SK-MEL-5 (cell line): ENCODE results near the gene DDR2. TPM values are rescaled to one million over a fixed set of nuclear protein-coding genes. Genes with fewer than 3 reads are reported as not detected.
A peak's percentile ranks its signal among the peaks of the same experiment; 100 is the strongest.

Source experiments
- DNase-seq: peaks from one replicate; pipeline ENCODE4 v3.0.0-alpha.2; 2016; ENCODE audit warnings: low read depth, low spot score
- in situ Hi-C: cut with HindIII; loops from 2 replicates; pipeline ENCODE4 v1.10.0; 2016; ENCODE audit warnings: low sequenced_read_pairs, high pct_unique_total_duplicates, low pct_unique_long_range_greater_than_20kb
- total RNA-seq: library from RNA; depleted of rRNA; stranded (reverse); fragments of >200 nt; shearing (Covaris generic); gene quantifications from 2 replicates; pipeline ENCODE4 v1.2.3, GENCODE V29; 2014

The DDR2 gene
- total RNA-seq, 1 experiment from 2014 or later = 32.8 TPM

GRCh38 chr1:162626094-162626493 lies 6.2 kb upstream of the DDR2 start:
- in situ Hi-C loops = no loop called here

DNA sequence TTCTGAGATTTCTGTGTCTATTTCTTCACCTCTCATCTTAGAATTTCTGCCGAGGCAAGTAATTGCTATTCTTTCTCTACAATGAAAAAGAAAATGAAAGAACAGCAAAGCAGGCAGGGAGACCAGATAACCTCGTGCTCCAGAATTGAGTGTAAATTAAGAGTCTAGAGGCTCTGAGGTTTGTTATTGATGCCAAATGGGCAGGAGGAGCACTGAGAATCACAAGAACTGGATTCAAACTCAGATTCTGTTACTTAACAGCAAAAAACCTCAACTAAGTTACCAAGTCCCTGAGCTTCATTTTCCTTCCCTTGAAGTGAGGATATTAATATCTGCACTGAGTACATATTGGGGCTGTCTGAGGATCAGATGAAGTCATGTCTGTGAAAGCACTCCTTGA lies 5.5 kb upstream of the DDR2 start:
- no peak for DNase-seq
- in situ Hi-C loops = no loop called here

More at GRCh38 chr1:162626094-162626493, 6.2 kb upstream of the DDR2 start:
- no peak for DNase-seq

GRCh38 chr1:162627662-162628296 lies 4.5 kb upstream of the DDR2 start:
- in situ Hi-C loops = no loop called here
- peak; percentile 55 for DNase-seq

DNA sequence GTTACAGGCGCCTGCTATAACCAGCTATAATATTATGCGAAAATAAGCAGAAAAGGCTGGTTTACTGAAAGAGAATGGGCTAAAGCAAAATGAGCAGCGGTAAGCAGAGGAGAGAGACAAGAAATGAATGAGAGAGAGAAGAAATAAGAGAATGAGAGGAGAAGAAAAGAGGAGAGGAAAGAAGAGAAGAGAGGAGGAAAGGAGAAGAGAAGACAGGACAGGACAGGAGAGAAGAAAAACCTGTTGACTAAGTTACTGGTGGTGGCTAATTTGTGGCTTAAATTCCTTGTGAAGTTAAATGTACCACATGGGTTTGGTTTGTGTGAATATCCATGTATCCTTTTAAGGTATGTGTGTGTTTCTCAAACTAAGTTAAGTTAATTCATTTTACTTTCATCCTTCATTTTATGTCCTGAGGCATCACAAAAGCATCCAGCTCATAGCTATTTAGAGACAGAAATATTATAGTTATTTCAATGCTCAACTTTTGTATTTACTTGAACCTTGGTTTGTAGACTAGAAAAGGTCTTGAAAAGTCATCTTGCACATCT lies 3.1 kb upstream of the DDR2 start:
- in situ Hi-C loops = no loop called here
- no peak for DNase-seq

- in situ Hi-C loops = no loop called here
Observed at GRCh38 chr1:162629651-162630050, 2.6 kb upstream of the DDR2 start.

DNA sequence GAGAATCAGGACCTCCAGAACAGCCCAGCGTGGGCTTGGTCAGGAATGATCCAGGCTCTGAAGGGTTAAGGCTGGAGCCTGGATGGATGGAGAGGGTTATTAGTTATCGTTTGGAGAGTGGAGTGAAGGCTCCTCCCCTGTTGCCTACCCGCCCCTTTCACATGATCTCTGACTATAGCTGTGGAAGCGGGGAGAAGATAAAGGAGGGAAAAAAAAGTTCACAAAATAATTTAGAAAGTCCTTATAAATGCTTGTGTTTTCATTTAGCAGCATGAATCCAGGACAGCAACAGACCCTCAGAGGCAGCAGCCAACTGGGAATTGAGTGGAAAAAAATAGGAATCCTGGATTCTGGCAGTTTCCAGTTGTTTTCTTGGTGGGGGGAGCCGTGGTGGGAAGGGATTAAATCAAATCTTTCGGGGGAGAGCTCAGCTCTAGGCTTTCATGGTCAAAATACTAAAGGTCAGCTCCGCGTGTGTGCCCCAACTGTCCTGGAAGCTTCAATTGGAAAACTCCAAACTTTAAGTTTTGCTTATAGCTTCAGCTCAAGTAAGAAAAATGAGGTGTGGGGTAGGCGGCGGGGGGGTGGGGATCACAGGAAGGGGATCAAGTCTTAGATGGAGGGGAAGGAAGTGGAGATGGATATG lies 595 bp upstream of the DDR2 start:
- in situ Hi-C loops = no loop called here
- DNase-seq = peak; percentile 80

More at GRCh38 chr1:162629651-162630050, 2.6 kb upstream of the DDR2 start:
- no peak for DNase-seq

DNA sequence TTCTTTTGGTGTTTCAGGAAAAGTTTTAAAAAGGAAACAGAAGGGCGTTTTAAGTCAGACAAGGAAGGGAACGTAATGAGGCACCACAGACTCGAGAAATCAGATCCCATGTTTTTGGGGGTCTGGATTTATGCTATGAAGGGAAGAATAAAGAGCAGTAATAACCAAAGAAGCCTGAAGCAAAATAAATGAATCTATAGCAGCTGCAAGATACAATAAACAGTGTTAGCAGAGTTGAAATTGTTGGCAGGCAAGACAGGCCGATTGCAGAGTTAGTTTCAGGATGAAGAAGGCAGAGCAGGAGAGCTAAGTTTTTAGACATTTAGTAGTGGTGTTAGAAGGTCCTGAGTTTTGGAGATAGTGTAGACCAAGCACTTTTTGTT lies 425 bp downstream of the DDR2 start:
- peak; percentile 32 for DNase-seq
- in situ Hi-C loops = no loop called here

DNA sequence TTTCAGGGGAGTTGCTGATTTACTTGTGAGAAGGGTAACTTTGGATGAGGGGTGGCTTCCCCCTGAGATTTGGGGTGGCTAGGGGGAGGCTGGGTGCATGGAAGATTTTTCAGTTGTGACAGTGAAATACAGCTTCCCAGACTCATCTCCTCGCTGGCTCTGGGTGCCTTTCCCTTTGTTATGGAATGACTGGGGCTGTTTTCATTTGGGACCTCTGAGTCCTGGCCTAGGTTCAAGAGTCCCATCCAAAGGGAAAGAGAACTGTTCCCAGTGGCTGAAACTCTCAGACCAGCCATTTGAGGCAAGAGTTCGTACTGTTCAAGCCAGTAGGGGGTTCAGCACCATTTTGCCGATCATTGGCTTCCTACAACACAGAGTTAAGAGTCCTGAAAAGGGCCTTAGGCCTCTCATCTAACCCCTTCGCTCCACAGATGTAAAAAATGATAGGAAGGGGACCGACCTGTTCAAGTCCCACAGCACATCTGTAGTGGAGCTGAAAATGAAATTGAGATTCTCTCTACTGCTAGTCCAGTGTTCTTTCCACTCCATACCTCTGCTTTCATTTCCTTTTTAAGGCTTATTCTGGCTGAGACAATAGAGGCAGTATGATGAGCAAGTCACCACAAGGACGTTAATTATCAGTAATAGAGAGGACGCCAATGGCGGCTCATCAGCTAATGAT lies 958 bp downstream of the DDR2 start:
- peak; percentile 53 for DNase-seq
- in situ Hi-C loops = no loop called here

DNA sequence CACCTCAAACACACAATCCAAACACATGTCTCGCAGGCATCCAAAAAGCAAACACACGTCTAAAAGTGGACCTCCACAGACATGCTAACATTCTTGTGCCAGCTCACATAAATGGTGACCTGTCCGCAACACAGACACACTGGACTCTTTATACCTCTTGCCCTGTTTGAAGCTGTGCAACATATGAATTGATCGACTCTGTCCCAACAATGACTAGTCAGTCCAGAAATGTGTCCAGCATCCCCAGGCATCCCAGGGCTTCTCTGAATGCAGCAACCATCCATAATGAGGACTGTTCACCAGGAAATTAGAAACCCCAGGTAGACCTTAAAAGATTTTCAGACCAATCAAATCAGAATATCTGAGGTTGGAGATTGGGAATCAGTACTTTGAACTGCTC lies 3.2 kb downstream of the DDR2 start:
- DNase-seq = no peak
- in situ Hi-C loops = no loop called here

- in situ Hi-C loops = no loop called here
- DNase-seq = no peak
Observed at GRCh38 chr1:162639718-162640117, 7.5 kb downstream of the DDR2 start.

DNA sequence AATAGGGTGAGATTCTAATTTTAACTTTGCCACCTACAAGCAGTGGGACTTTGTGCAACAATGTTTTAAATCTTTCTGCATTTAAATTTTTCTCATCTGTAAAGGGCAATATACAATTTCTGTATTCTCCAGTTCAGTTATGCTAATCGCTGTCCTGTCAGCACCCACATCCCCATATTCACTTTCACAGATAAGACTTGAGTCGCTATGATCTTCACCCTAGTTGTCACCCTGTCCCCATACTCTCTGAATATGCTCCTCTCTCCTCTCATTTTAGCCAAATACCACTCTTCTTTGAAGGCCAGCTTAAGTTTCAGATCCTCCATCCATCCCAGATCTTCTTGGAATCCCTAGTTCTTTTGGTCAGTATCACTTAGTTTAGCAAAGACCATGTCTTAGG lies 8.8 kb downstream of the DDR2 start:
- no peak for DNase-seq
- in situ Hi-C loops = no loop called here

DNA sequence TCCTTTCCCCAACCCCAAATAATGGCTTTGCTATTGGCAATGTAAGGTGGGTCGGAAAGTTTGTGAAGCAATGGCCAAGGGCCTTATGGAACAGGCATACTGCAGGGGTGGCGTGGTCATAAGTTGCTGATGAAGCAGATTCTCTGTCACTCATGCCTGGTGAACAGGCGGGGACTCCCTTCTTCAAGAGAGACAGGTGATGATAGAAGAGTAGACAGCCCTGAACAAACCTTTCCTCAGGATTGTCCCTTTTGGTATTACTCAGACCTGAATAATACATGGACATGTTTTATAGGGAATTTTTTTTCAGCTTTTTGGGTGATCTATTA lies 12.7 kb downstream of the DDR2 start:
- no peak for DNase-seq
- in situ Hi-C loops = no loop called here

DNA sequence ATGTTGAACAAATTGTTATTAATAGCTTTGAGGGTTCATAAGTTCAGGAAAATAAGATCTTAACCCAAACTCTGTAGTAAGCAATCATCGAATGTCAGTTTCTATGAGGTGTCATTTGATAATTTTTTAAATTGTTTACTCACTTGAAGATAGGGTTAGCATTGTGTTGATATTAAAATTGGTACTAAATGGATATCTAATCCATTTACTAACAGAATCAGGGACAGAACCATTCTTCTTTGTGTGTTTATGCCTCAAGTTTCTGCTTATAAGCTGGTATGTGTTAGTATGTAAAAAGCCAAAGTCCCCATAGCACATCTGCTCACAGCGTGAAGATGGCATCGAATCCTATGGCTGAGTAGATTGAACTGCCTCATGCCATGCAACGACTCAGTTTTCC lies 13.4 kb downstream of the DDR2 start:
- in situ Hi-C loops = no loop called here
- no peak for DNase-seq

DNA sequence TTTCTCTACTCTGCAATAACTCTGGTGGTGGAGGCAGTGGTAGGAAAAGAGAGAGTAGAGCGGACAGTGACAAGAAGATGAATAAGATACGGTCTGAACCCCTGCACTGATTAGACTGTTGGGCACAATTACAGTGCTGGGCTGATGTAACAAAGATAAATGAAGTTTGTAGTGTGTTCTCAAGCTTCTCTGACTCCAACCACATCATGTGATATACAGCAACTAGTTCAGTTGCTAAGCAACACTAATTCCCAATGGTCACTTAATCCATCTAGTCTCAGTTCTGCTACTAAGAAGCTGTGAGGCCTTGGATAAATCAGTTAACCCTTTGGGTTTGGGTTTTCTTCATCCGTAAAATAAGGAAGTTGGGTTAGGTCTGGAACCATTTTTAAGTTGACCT lies 17.3 kb downstream of the DDR2 start:
- peak; percentile 28 for DNase-seq

GRCh38 chr1:162654915-162655620 lies 22.8 kb downstream of the DDR2 start:
- in situ Hi-C loops = no loop called here
- no peak for DNase-seq

More for the DNA sequence above, 17.3 kb downstream of the DDR2 start:
- in situ Hi-C loops = no loop called here

DNA sequence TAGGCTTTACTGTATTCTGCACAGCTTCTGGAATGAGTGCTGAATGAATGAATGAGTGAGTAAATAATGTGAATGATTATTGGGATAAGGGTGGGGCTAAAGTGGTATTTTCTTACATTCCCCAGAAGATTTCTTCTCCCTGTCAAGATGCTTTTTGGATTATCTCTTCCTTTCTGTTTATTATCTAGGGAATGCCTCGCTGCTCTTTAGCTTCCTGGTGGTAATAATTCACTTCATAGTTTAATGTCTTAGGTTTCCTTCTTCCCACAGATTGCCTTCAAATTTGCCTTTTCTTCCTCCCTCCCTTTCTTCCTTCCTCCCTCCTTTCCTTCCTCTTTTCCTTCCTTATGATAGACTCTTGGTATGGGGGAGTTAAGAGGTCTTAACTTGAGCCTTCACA lies 24.0 kb downstream of the DDR2 start:
- DNase-seq = no peak
- in situ Hi-C loops = no loop called here

- in situ Hi-C loops = no loop called here
- DNase-seq = no peak
Observed at GRCh38 chr1:162660574-162660973, 28.3 kb downstream of the DDR2 start.

- DNase-seq = no peak
- in situ Hi-C loops = no loop called here
Observed at GRCh38 chr1:162661336-162661735, 29.1 kb downstream of the DDR2 start.
